Esophagus muscularis mucosa (tissue), 4 donors: ENCODE data around the gene DMPK. TPM values are rescaled to one million over a fixed set of nuclear protein-coding genes. Genes with fewer than 3 reads are reported as not detected.
"Not testable (repeated sequence)": the region's sequence is repeated elsewhere in the genome, so short reads cannot be mapped to it uniquely, and the experiment has no call there.

ENCODE experiments used
- DNase-seq: peaks from one replicate; pipeline ENCODE4 v3.0.0-alpha.2; 2017; ENCODE audit errors: extremely low spot score
- H3K27ac ChIP-seq, 4 donors: fragments of 200-600 bp; sonication (generic); replicated peaks in 1 of 4; 1 replicate in 3 of 4; 2 replicates in 1 of 4; pipeline ENCODE4 v1.5.1; 2016 to 2019; ENCODE audit warnings: mild to moderate bottlenecking in 1 of 4
- H3K27me3 ChIP-seq, 4 donors: fragments of 200-600 bp; sonication (generic); one replicate each; pipeline versions ENCODE4 v1.5.1 to v1.6.0; 2016 to 2019
- H3K36me3 ChIP-seq, 4 donors: fragments of 200-600 bp; sonication (generic); one replicate each; pipeline ENCODE4 v1.5.1; 2016 to 2019
- H3K4me1 ChIP-seq, 4 donors: fragments of 200-600 bp; sonication (generic); one replicate each; pipeline ENCODE4 v1.5.1; 2016 to 2019
- H3K4me3 ChIP-seq, 4 donors: fragments of 200-600 bp; sonication (generic); 1 replicate in 2 of 4; 2 replicates in 2 of 4; pipeline ENCODE4 v1.5.1; 2016 to 2019; ENCODE audit warnings: mild to moderate bottlenecking in 4 of 4, moderate library complexity in 1 of 4
- H3K9me3 ChIP-seq, 4 donors: fragments of 200-600 bp; sonication (generic); 1 replicate in 3 of 4; 2 replicates in 1 of 4; pipeline ENCODE4 v1.5.1; 2016 to 2019
- EP300 ChIP-seq: sonication (generic); formaldehyde crosslinking; IDR thresholded peaks from one replicate; pipeline ENCODE4 v1.6.1; 2017; ENCODE audit warnings: antibody characterized with exemption
- POLR2A ChIP-seq: fragments of 450-650 bp; IDR thresholded peaks from one replicate; pipeline ENCODE4 v1.6.1; 2017; ENCODE audit warnings: antibody characterized with exemption, moderate library complexity, mild to moderate bottlenecking, low read depth
- POLR2AphosphoS5 ChIP-seq, 2 donors: sonication (generic); formaldehyde crosslinking; IDR thresholded peaks; one replicate each; pipeline ENCODE4 v1.6.1; 2017; ENCODE audit warnings: antibody characterized with exemption in 2 of 2
- WGBS: methylation state at CpG from one replicate; pipeline ENCODE4 v1.1.5; 2018; 5-methylcytosine and 5-hydroxymethylcytosine counted together
- intact Hi-C: fragments of 100-400 bp; cut with DNase I; formaldehyde crosslinking; loops from one replicate; pipeline ENCODE4 v1.15.1; 2023
- total RNA-seq, 4 donors: library from RNA; depleted of rRNA; stranded (reverse); fragments of >200 nt; gene quantifications; one replicate each; pipeline versions ENCODE4 v1.1.0 to v1.2.1, GENCODE V29; 2016
- TF ChIP-seq, protein P1 (sequence below), 3 experiments: fragments of 200-600 bp in 2 of 3; fragments of 450-650 bp in 1 of 3; sonication (generic) in 2 of 3; IDR thresholded peaks; one replicate each; pipeline ENCODE4 v1.5.1; 2017 to 2019; ENCODE audit warnings: antibody characterized with exemption in 3 of 3, mild to moderate bottlenecking in 2 of 3, moderate library complexity in 1 of 3

Gene DMPK
- total RNA-seq, 4 donors from 2014 or later: 247 to 487 (median 347) TPM

- Histone ChIP-seq H3K4me1 (peaks cover 6 to 12% (median 10%) of the 10 kb centered on the region in 4 donors), H3K27me3 (no peaks in the 10 kb centered on the region), H3K4me3 (no peak overlapping the region), H3K27ac (no peak overlapping the region), H3K36me3 (no peaks in the 10 kb centered on the region), H3K9me3 (no peaks in the 10 kb centered on the region)
- TF ChIP-seq POLR2AphosphoS5 (IDR thresholded peaks at IDR 0.05): no peak
- TF ChIP-seq, protein P1, sequence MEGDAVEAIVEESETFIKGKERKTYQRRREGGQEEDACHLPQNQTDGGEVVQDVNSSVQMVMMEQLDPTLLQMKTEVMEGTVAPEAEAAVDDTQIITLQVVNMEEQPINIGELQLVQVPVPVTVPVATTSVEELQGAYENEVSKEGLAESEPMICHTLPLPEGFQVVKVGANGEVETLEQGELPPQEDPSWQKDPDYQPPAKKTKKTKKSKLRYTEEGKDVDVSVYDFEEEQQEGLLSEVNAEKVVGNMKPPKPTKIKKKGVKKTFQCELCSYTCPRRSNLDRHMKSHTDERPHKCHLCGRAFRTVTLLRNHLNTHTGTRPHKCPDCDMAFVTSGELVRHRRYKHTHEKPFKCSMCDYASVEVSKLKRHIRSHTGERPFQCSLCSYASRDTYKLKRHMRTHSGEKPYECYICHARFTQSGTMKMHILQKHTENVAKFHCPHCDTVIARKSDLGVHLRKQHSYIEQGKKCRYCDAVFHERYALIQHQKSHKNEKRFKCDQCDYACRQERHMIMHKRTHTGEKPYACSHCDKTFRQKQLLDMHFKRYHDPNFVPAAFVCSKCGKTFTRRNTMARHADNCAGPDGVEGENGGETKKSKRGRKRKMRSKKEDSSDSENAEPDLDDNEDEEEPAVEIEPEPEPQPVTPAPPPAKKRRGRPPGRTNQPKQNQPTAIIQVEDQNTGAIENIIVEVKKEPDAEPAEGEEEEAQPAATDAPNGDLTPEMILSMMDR (IDR thresholded peaks at IDR 0.05): no peak
- no peak for TF ChIP-seq POLR2A
- no peak for TF ChIP-seq EP300
- no peak for DNase-seq
- WGBS: 83% methylated on average over 7 of the region's 7 CpGs
- intact Hi-C loops: no loop called here
Measured at GRCh38 chr19:45801603-45802175, 19.4 kb upstream of the DMPK start.

- no peaks in the 10 kb centered on the region for H3K9me3 ChIP-seq
- no peak for DNase-seq
- TF ChIP-seq POLR2AphosphoS5 (IDR thresholded peaks at IDR 0.05): no peak
- TF ChIP-seq, protein P1 (IDR thresholded peaks at IDR 0.05): no peak
- TF ChIP-seq POLR2A: no peak
- TF ChIP-seq EP300: no peak
- intact Hi-C loops: no loop called here
- no peak overlapping the region for H3K4me3 ChIP-seq
- no peaks in the 10 kb centered on the region for H3K27me3 ChIP-seq
- H3K36me3 ChIP-seq: no peaks in the 10 kb centered on the region
- H3K27ac ChIP-seq: no peak overlapping the region
- WGBS: 91% methylated on average over 7 of the region's 8 CpGs
- H3K4me1 ChIP-seq: peaks cover 6 to 12% (median 10%) of the 10 kb centered on the region in 4 donors
Measured at GRCh38 chr19:45800070-45800553, 17.8 kb upstream of the DMPK start.

DNA sequence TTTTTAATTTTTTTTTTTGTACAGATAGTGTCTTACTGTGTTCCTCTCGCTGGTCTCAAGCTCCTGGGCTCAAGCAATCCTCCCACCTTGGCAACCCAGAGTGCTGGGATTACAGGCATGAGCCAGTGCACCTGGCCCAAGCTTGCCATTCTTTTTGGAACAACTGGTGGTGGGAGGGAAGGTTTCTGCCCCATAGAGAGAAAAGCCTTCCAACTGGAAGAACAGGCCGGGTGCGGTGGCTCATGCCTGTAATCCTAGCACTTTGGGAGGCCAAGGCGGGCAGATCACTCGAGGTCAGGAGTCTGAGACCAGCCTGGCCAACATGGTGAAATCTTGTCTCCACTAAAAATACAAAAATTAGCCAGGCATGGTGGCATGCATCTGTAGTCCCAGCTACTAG, 17.3 kb upstream of the DMPK start:
- WGBS: 86% methylated on average over 5 of the region's 5 CpGs
- not testable (repeated sequence) for H3K36me3 ChIP-seq, H3K27me3 ChIP-seq, H3K4me3 ChIP-seq, H3K9me3 ChIP-seq, DNase-seq, H3K27ac ChIP-seq
- peaks cover 6 to 12% (median 10%) of the 10 kb centered on the region in 4 donors for H3K4me1 ChIP-seq
- intact Hi-C loops: loop anchor here (1.0 kb wide), 1 partner anchor 30 kb away; the partner anchor contains the start of gene SIX5

GRCh38 chr19:45798995-45799517, 16.8 kb upstream of the DMPK start:
- TF ChIP-seq POLR2AphosphoS5 (IDR thresholded peaks at IDR 0.05): peak; percentile 23 to 69
- TF ChIP-seq POLR2A: no peak
- TF ChIP-seq EP300: no peak
- TF ChIP-seq, protein P1 (IDR thresholded peaks at IDR 0.05): peak; percentile 91 to 96 (median 95)
- no peak overlapping the region for H3K4me3 ChIP-seq
- WGBS: 7% methylated on average over 10 of the region's 10 CpGs
- no peak for DNase-seq
- H3K36me3 ChIP-seq: no peaks in the 10 kb centered on the region
- no peaks in the 10 kb centered on the region for H3K27me3 ChIP-seq
- peaks cover 6 to 12% (median 10%) of the 10 kb centered on the region in 4 donors for H3K4me1 ChIP-seq
- intact Hi-C loops: loop anchor here (1.0 kb wide), 1 partner anchor 30 kb away; the partner anchor contains the start of gene SIX5
- peak overlapping the region in 1 of 4 donors; percentile 34 for H3K27ac ChIP-seq
- H3K9me3 ChIP-seq: no peaks in the 10 kb centered on the region

DNA sequence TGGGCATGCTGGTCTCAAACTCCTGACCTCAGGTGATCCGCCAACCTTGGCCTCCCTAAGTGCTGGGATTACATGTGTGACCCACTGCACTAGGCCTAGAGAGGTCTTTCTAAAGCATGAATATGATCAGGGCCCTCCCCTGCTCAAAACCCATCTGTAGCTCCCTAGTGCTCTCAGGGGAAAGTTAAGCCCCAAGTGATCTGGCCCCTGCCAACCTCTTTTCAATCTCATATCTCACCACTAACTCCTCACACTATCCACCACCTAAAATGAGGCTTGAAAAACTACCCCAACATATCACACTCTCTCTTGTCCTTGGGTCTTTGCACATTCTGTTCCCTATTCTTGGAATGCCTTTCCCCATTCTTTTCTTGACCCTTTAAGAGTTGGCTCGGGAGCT, 12.3 kb upstream of the DMPK start:
- WGBS: 88% methylated on average over 2 of the region's 2 CpGs
- intact Hi-C loops: no loop called here
- H3K36me3 ChIP-seq: peaks cover 0 to 14% (median 13%) of the 10 kb centered on the region in 4 donors
- H3K4me3 ChIP-seq: no peak overlapping the region
- peaks cover 27 to 46% (median 35%) of the 10 kb centered on the region in 4 donors for H3K4me1 ChIP-seq
- H3K9me3 ChIP-seq: no peaks in the 10 kb centered on the region
- H3K27ac ChIP-seq: no peak overlapping the region
- DNase-seq: no peak
- TF ChIP-seq, protein P1 (IDR thresholded peaks at IDR 0.05): no peak
- no peak for TF ChIP-seq POLR2A
- TF ChIP-seq EP300: no peak
- no peak for TF ChIP-seq POLR2AphosphoS5 (IDR thresholded peaks at IDR 0.05)
- no peaks in the 10 kb centered on the region for H3K27me3 ChIP-seq
